Sigmoid colon (tissue), 7 donors: ENCODE data around the gene BRD4. TPM values are rescaled to one million over a fixed set of nuclear protein-coding genes. Genes with fewer than 3 reads are reported as not detected.

Source experiments
- DNase-seq: peaks from one replicate; pipeline ENCODE4 v3.0.0-alpha.2; 2019
- H3K27ac ChIP-seq, 4 donors: fragments of 200-600 bp; sonication (generic); one replicate each; pipeline ENCODE4 v1.5.1; 2016 to 2019; ENCODE audit warnings: mild to moderate bottlenecking in 1 of 4
- H3K27me3 ChIP-seq, 3 donors: fragments of 200-600 bp; sonication (generic); one replicate each; pipeline ENCODE4 v1.5.1; 2019; ENCODE audit warnings: mild to moderate bottlenecking in 1 of 3
- H3K36me3 ChIP-seq, 4 donors: fragments of 200-600 bp; sonication (generic); one replicate each; pipeline ENCODE4 v1.5.1; 2016 to 2019
- H3K4me1 ChIP-seq, 4 donors: fragments of 200-600 bp; sonication (generic); one replicate each; pipeline ENCODE4 v1.5.1; 2017 to 2019
- H3K4me3 ChIP-seq, 4 donors: fragments of 200-600 bp; sonication (generic); one replicate each; pipeline ENCODE4 v1.5.1; 2017 to 2019; ENCODE audit warnings: mild to moderate bottlenecking in 2 of 4, moderate library complexity in 1 of 4
- H3K9me3 ChIP-seq, 4 donors: fragments of 200-600 bp in 3 of 4; sonication (generic) in 3 of 4; one replicate each; pipeline versions ENCODE4 v1.5.1 to v1.6.1; 2013 to 2019
- EP300 ChIP-seq, 4 donors: sonication (generic); formaldehyde crosslinking; IDR thresholded peaks; one replicate each; pipeline ENCODE4 v1.6.1; 2017; ENCODE audit warnings: antibody characterized with exemption in 4 of 4
- POLR2A ChIP-seq, 2 donors: fragments of 450-650 bp; IDR thresholded peaks; one replicate each; pipeline ENCODE4 v1.6.1; 2016; ENCODE audit warnings: antibody characterized with exemption in 2 of 2, mild to moderate bottlenecking in 2 of 2, moderate library complexity in 2 of 2
- POLR2AphosphoS5 ChIP-seq, 4 donors: sonication (generic); formaldehyde crosslinking; IDR thresholded peaks; one replicate each; pipeline ENCODE4 v1.6.1; 2017; ENCODE audit warnings: antibody characterized with exemption in 4 of 4
- WGBS, 2 donors: extraction: QIAGEN DNeasy Blood & Tissue Kit; methylation state at CpG; one replicate each; pipeline ENCODE4 v1.1.7; 2013; 5-methylcytosine and 5-hydroxymethylcytosine counted together
- intact Hi-C: fragments of 100-400 bp; cut with DNase I; formaldehyde crosslinking; loops from one replicate; pipeline ENCODE4 v1.15.1; 2023
- polyA plus RNA-seq, 3 donors: library from polyadenylated mRNA; stranded (reverse); fragments of 200-250 nt; gene quantifications; one replicate each; pipeline ENCODE4 v1.2.3, GENCODE V29; 2013
- total RNA-seq, 4 donors: library from RNA; depleted of rRNA; stranded (reverse); fragments of >200 nt; gene quantifications; one replicate each; pipeline ENCODE4 v1.1.0, GENCODE V29; 2016
- TF ChIP-seq, protein P1 (sequence below), 4 experiments: fragments of 450-650 bp in 3 of 4; fragments of 200-600 bp in 1 of 4; IDR thresholded peaks; one replicate each; pipeline ENCODE4 v1.5.1; 2016 to 2019; ENCODE audit warnings: antibody characterized with exemption in 4 of 4, mild to moderate bottlenecking in 3 of 4, moderate library complexity in 2 of 4
- donor health status: healthy with polysubstance abuse.
- donor health status: Bipolar disorder and iron deficiency.
- donor health status: healthy.

The BRD4 gene
- total and polyA plus RNA-seq, 7 donors = 9.0 to 43.8 (median 20.1) TPM

DNA sequence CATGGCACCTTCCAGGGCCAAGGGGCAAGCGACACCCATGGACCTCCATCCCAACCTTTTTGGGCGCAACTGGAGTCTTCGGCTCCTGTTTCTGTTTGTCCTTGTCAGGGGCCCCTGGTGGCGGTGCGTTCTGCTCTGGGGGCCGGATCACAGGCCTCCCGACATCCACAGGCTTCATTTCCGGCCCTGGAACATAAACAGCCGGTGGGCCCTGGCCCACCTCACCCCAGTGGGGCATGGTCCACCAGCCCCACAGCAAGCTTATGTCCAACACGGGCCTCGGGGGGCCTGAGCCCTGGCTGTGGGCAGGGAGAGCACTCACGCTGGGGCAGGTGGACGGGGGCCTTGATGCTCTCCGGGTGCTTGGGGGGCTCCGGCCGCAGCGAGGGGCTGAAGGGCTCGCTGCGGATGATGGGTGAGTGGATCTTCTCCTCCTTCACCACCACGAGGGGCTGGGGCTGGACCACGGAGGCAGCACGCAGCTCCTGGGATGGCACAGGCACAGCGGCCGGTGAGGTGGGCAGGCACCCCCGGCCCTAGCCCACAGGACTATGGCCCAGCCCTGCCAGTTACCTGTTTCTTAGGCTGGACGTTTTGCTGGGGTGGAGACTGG is 92.9 kb downstream of the BRD4 start:
- peaks cover 0 to 4% (median 1%) of the 10 kb centered on the region in 4 donors for H3K4me1 ChIP-seq
- intact Hi-C loops = no loop called here

DNA sequence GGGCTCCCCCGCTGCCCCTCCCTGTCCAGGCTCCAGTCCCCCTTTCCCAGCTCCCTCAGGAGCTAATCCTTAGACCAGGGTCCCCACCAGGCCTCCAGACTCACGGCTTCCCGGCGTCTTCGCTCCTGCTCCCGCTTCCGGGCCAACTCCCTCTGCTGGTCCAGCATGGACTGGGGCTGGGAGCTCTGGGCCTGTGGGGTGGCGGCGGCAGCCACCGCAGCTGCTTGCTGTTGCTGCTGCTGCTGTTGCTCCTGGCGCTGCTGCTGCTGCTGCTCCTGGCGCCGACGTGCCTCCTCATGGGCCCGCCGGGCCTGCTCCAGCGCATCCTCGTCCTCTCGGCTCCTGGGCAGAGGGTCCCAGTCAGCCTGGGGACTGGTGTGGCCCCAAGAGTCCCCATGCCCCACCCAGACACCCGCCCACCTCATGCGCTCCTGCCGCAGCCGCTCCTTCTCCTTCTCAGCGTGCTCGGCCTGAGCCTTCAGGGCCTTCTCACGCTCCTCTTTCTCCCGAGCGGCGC is 93.6 kb downstream of the BRD4 start:
- intact Hi-C loops = no loop called here
- WGBS, 2 donors = 94 to 97% methylated on average over 29 of the region's 29 CpGs
- TF ChIP-seq, protein P1, sequence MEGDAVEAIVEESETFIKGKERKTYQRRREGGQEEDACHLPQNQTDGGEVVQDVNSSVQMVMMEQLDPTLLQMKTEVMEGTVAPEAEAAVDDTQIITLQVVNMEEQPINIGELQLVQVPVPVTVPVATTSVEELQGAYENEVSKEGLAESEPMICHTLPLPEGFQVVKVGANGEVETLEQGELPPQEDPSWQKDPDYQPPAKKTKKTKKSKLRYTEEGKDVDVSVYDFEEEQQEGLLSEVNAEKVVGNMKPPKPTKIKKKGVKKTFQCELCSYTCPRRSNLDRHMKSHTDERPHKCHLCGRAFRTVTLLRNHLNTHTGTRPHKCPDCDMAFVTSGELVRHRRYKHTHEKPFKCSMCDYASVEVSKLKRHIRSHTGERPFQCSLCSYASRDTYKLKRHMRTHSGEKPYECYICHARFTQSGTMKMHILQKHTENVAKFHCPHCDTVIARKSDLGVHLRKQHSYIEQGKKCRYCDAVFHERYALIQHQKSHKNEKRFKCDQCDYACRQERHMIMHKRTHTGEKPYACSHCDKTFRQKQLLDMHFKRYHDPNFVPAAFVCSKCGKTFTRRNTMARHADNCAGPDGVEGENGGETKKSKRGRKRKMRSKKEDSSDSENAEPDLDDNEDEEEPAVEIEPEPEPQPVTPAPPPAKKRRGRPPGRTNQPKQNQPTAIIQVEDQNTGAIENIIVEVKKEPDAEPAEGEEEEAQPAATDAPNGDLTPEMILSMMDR (IDR thresholded peaks at IDR 0.05) = no peak
- Histone ChIP-seq H3K4me3 (no peak overlapping the region), H3K9me3 (no peaks in the 10 kb centered on the region), H3K27ac (no peak overlapping the region), H3K36me3 (peaks cover 37 to 76% (median 57%) of the 10 kb centered on the region in 4 donors), H3K27me3 (no peaks in the 10 kb centered on the region), H3K4me1 (peaks cover 0 to 5% (median 1%) of the 10 kb centered on the region in 4 donors)
- DNase-seq = no peak

More for the DNA sequence above, 92.9 kb downstream of the BRD4 start:
- H3K27me3 ChIP-seq = no peaks in the 10 kb centered on the region
- H3K27ac ChIP-seq = no peak overlapping the region
- H3K36me3 ChIP-seq = peaks cover 44 to 84% (median 62%) of the 10 kb centered on the region in 4 donors
- H3K9me3 ChIP-seq = no peaks in the 10 kb centered on the region
- TF ChIP-seq POLR2AphosphoS5 (IDR thresholded peaks at IDR 0.05) = no peak
- TF ChIP-seq EP300 (IDR thresholded peaks at IDR 0.05) = no peak
- TF ChIP-seq, protein P1 (IDR thresholded peaks at IDR 0.05) = no peak
- no peak for TF ChIP-seq POLR2A (IDR thresholded peaks at IDR 0.05)
- DNase-seq = no peak
- no peak overlapping the region for H3K4me3 ChIP-seq
- 94% methylated on average over 26 of the region's 26 CpGs for WGBS, 2 donors

DNA sequence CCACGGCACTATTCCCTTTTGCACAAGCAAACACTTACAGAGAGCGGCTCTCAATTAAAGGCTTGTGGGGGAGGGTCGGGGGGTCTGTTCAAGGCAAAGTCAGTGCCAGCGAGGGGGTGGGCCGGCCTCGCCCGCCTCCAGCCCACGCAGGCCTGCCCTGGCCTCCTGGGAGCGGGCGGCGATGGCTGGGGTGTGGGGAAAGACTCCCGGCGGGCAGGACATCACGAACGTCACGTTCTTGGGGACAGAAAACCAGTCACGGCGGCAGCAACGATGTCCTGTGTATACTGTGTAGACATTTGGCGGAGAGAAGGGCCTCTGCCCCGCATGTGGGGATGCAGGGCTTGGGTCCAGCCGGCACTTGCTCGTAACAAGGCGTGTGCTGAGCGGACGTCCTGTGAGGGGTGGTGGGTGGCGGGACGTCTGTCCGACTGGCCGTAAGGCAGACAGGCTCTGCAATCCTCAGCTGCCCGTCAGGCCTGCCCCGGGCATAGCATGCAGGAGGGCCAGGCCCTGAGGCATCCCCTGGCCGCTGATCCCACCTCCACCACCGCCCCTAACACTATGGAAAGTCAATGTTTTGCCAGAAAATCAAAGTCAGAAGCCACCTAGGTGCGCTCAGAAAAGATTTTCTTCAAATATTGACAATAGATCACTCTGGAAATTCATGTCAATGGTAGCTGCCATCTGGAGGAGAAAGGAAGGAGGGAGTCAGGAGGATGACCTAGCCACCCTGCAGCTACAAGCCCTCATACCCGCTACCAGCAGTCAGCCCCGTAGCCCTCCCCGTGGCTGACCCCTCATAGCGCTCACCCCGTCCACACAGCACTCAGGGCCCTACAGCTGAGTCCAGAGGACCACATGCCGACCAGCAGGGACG is 94.3 kb downstream of the BRD4 start:
- peaks cover 35 to 70% (median 52%) of the 10 kb centered on the region in 4 donors for H3K36me3 ChIP-seq
- H3K4me3 ChIP-seq = no peak overlapping the region
- H3K4me1 ChIP-seq = peaks cover 0 to 12% (median 8%) of the 10 kb centered on the region in 4 donors
- H3K9me3 ChIP-seq = no peaks in the 10 kb centered on the region
- DNase-seq = no peak
- H3K27me3 ChIP-seq = peaks cover 0 to under 1% (median 0%) of the 10 kb centered on the region in 3 donors
- WGBS, 2 donors = 91% methylated on average over 42 of the region's 42 CpGs
- intact Hi-C loops = no loop called here
- no peak overlapping the region for H3K27ac ChIP-seq
- TF ChIP-seq POLR2A (IDR thresholded peaks at IDR 0.05) (no peak), EP300 (IDR thresholded peaks at IDR 0.05) (no peak), POLR2AphosphoS5 (IDR thresholded peaks at IDR 0.05) (no peak)
- TF ChIP-seq, protein P1 (IDR thresholded peaks at IDR 0.05) = no peak

DNA sequence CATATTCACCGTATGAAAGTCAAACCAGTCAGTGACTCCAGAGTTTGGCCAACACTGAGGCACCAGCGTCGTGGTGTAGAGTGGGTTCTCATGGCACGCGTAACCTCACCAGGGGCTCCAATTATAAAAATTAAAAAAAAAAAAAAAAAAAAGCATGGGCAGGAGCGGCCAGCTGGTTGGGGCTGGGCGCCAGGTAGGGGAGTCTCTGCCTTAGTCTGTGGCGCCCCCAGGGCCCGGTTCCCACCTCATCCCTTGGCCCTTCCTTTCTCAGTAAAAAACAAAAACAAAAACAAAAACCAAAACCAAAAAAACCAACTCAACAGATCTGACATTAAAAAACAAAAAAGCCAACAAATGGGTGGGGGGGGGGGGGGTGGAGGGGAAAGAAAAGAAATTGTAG is 95.5 kb downstream of the BRD4 start:
- Histone ChIP-seq H3K27me3 (peaks cover 9 to 12% (median 10%) of the 10 kb centered on the region in 3 donors), H3K27ac (no peak overlapping the region), H3K4me1 (peaks cover 0 to 23% (median 17%) of the 10 kb centered on the region in 4 donors), H3K4me3 (no peak overlapping the region), H3K36me3 (peaks cover 28 to 59% (median 45%) of the 10 kb centered on the region in 4 donors), H3K9me3 (no peaks in the 10 kb centered on the region)
- TF ChIP-seq, protein P1 (IDR thresholded peaks at IDR 0.05) = no peak
- TF ChIP-seq POLR2AphosphoS5 (IDR thresholded peaks at IDR 0.05) (no peak), EP300 (IDR thresholded peaks at IDR 0.05) (no peak), POLR2A (IDR thresholded peaks at IDR 0.05) (no peak)
- no peak for DNase-seq
- intact Hi-C loops = no loop called here
- WGBS, 2 donors = 94 to 95% methylated on average over 9 of the region's 9 CpGs
